HepG2 (cell line): ENCODE data around the gene DOP1B. TPM values are rescaled to one million over a fixed set of nuclear protein-coding genes. Genes with fewer than 3 reads are reported as not detected.

Experiments used
- ERF ChIP-seq: IDR thresholded peaks from 2 replicates; pipeline ENCODE4 v1.6.1; 2018; ENCODE audit warnings: missing biosample characterization, missing genetic modification reagents
- GABPB1 ChIP-seq: IDR thresholded peaks from 2 replicates; pipeline ENCODE4 v1.6.1; 2016; ENCODE audit warnings: mild to moderate bottlenecking, missing genetic modification reagents, moderate library complexity, missing compliant biosample characterization
- HMGXB4 ChIP-seq, 2 experiments: sonication (generic) in 1 of 2; formaldehyde crosslinking in 1 of 2; IDR thresholded peaks; 2 replicates each; pipeline versions ENCODE4 v1.4.0 to v1.6.1; 2018 to 2020; ENCODE audit warnings: missing genetic modification reagents in 2 of 2, borderline replicate concordance in 1 of 2, low read depth in 1 of 2, mild to moderate bottlenecking in 1 of 2, missing biosample characterization in 1 of 2
- HNRNPK ChIP-seq: fragments of 200-400 bp; formaldehyde crosslinking; IDR thresholded peaks from 2 replicates; pipeline ENCODE4 v1.6.1; 2018; ENCODE audit warnings: low read length, low read depth, moderate library complexity, mild to moderate bottlenecking; ENCODE audit not compliant: poor library complexity, severe bottlenecking
- ISL2 ChIP-seq: sonication (generic); formaldehyde crosslinking; IDR thresholded peaks from 2 replicates; pipeline ENCODE4 v1.5.0; 2020; ENCODE audit warnings: missing genetic modification reagents
- NFE2L2 ChIP-seq: fragments of 150-350 bp; IDR thresholded peaks from 2 replicates; pipeline ENCODE4 v1.6.1; 2014; ENCODE audit warnings: low read length
- PATZ1 ChIP-seq: sonication (generic); formaldehyde crosslinking; IDR thresholded peaks from 2 replicates; pipeline ENCODE4 v1.4.0; 2020; ENCODE audit warnings: missing genetic modification reagents
- PPARG ChIP-seq: conservative IDR thresholded peaks from 2 replicates; pipeline ENCODE4 v1.6.1; 2016; ENCODE audit warnings: missing biosample characterization, missing genetic modification reagents
- SP5 ChIP-seq: IDR thresholded peaks from 2 replicates; pipeline ENCODE4 v1.6.1; 2016; ENCODE audit warnings: low read depth, borderline replicate concordance
- ZFP1 ChIP-seq: IDR thresholded peaks from 2 replicates; pipeline ENCODE4 v1.6.1; 2016
- ZFP91 ChIP-seq: sonication (generic); formaldehyde crosslinking; IDR thresholded peaks from 2 replicates; pipeline ENCODE4 v1.9.0; 2022; ENCODE audit warnings: missing genetic modification reagents, mild to moderate bottlenecking, borderline replicate concordance
- ZNF570 ChIP-seq: sonication (generic); formaldehyde crosslinking; IDR thresholded peaks from 2 replicates; pipeline ENCODE4 v1.4.0; 2020; ENCODE audit warnings: mild to moderate bottlenecking, missing genetic modification reagents, borderline replicate concordance
- ZSCAN20 ChIP-seq: sonication (generic); formaldehyde crosslinking; IDR thresholded peaks from 2 replicates; pipeline ENCODE4 v1.4.0; 2020; ENCODE audit warnings: missing genetic modification reagents, mild to moderate bottlenecking, borderline replicate concordance
- polyA plus RNA-seq, 8 experiments: library from polyadenylated mRNA; depleted of rRNA in 3 of 8; stranded (reverse) in 7 of 8; unstranded in 1 of 8; fragments of >200 nt; fragmentation: Illumina TruSeq in 4 of 8; extraction: Trizol in 4 of 8; gene quantifications; 2 replicates each; pipeline versions ENCODE4 v1.2.1 to v1.2.3, GENCODE V29; 2011 to 2016; ENCODE audit warnings: low read depth in 4 of 8, missing spikeins in 1 of 8, mixed read lengths in 1 of 8; ENCODE audit not compliant: insufficient read depth in 1 of 8
- total RNA-seq, 5 experiments: library from RNA; depleted of rRNA; stranded (reverse); fragments of >200 nt; fragmentation: Illumina TruSeq; extraction: Trizol; gene quantifications; 2 replicates each; pipeline ENCODE4 v1.2.3, GENCODE V29; 2016; ENCODE audit warnings: low read depth in 1 of 5
- TF ChIP-seq, protein P1 (sequence below): sonication (generic); formaldehyde crosslinking; IDR thresholded peaks from 2 replicates; pipeline ENCODE4 v1.4.0; 2020; ENCODE audit warnings: missing genetic modification reagents
- TF ChIP-seq, protein P2 (sequence below): sonication (generic); formaldehyde crosslinking; IDR thresholded peaks from 2 replicates; pipeline ENCODE4 v1.4.0; 2020; ENCODE audit warnings: missing genetic modification reagents
- TF ChIP-seq, protein P3 (sequence below): sonication (generic); formaldehyde crosslinking; IDR thresholded peaks from 2 replicates; pipeline ENCODE4 v1.4.0; 2020; ENCODE audit warnings: missing genetic modification reagents

DOP1B gene
- total and polyA plus RNA-seq, 2 of the 13 experiments (the other 11 are each of a cell fraction or from before 2014, with no cell fraction given) = 2.8 to 3.2 TPM

- TF ChIP-seq, protein P1, sequence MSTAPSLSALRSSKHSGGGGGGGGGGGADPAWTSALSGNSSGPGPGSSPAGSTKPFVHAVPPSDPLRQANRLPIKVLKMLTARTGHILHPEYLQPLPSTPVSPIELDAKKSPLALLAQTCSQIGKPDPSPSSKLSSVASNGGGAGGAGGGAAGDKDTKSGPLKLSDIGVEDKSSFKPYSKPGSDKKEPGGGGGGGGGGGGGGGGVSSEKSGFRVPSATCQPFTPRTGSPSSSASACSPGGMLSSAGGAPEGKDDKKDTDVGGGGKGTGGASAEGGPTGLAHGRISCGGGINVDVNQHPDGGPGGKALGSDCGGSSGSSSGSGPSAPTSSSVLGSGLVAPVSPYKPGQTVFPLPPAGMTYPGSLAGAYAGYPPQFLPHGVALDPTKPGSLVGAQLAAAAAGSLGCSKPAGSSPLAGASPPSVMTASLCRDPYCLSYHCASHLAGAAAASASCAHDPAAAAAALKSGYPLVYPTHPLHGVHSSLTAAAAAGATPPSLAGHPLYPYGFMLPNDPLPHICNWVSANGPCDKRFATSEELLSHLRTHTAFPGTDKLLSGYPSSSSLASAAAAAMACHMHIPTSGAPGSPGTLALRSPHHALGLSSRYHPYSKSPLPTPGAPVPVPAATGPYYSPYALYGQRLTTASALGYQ (CRISPR knock-in tag) = peak; percentile 61; the same call in 1 of the 2 replicates
- no peak for TF ChIP-seq NFE2L2
- no peak for TF ChIP-seq ZFP1 (CRISPR knock-in tag)
- TF ChIP-seq, protein P2, sequence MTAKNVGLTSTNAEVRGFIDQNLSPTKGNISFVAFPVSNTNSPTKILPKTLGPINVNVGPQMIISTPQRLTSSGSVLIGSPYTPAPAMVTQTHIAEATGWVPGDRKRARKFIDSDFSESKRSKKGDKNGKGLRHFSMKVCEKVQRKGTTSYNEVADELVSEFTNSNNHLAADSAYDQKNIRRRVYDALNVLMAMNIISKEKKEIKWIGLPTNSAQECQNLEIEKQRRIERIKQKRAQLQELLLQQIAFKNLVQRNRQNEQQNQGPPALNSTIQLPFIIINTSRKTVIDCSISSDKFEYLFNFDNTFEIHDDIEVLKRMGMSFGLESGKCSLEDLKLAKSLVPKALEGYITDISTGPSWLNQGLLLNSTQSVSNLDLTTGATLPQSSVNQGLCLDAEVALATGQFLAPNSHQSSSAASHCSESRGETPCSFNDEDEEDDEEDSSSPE (CRISPR knock-in tag) = peak; percentile 74
- no peak for TF ChIP-seq ZNF570 (CRISPR knock-in tag)
- TF ChIP-seq ERF (CRISPR knock-in tag) = peak; percentile 71; the same call in 1 of the 2 replicates
- peak; percentile 15; the same call in 1 of the 2 replicates for TF ChIP-seq GABPB1 (CRISPR knock-in tag)
- TF ChIP-seq ISL2 (CRISPR knock-in tag) = peak; percentile 46; the same call in 1 of the 2 replicates
- peak; percentile 50; the same call in 1 of the 2 replicates for TF ChIP-seq PPARG
- peak; percentile 79 for TF ChIP-seq PATZ1 (CRISPR knock-in tag)
- TF ChIP-seq, protein P3, sequence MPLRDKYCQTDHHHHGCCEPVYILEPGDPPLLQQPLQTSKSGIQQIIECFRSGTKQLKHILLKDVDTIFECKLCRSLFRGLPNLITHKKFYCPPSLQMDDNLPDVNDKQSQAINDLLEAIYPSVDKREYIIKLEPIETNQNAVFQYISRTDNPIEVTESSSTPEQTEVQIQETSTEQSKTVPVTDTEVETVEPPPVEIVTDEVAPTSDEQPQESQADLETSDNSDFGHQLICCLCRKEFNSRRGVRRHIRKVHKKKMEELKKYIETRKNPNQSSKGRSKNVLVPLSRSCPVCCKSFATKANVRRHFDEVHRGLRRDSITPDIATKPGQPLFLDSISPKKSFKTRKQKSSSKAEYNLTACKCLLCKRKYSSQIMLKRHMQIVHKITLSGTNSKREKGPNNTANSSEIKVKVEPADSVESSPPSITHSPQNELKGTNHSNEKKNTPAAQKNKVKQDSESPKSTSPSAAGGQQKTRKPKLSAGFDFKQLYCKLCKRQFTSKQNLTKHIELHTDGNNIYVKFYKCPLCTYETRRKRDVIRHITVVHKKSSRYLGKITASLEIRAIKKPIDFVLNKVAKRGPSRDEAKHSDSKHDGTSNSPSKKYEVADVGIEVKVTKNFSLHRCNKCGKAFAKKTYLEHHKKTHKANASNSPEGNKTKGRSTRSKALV (CRISPR knock-in tag) = 0 out of 2 replicates have a peak, but pooled peaks have one; percentile 59
- TF ChIP-seq ZFP91 (CRISPR knock-in tag) = no peak
- TF ChIP-seq HNRNPK = no peak
- 0 out of 2 replicates have a peak, but pooled peaks have one; percentile 54 for TF ChIP-seq ZSCAN20 (CRISPR knock-in tag)
- TF ChIP-seq SP5 (CRISPR knock-in tag) = peak; percentile 71
- no peak for TF ChIP-seq HMGXB4 (CRISPR knock-in tag; IDR thresholded peaks at IDR 0.05; ENCODE audit: borderline replicate concordance in 1 of 2, low read depth in 1 of 2)
These were observed 7.4 kb downstream of the DOP1B start (continued) for GRCh38 chr21:36163750-36164741.
